GM19372 (cell line): Measurements from ENCODE around the gene TOGARAM1.
"Not testable (repeated sequence)": the region's sequence is repeated elsewhere in the genome, so short reads cannot be mapped to it uniquely, and the experiment has no call there.

Source experiments
- ATAC-seq: cut with Tn5 transposase; IDR thresholded peaks from one replicate; pipeline ENCODE4 v1.9.1; 2021; ENCODE audit warnings: mild to moderate bottlenecking, low read depth, moderate library complexity; ENCODE audit not compliant: unreplicated experiment

Gene TOGARAM1

GRCh38 chr14:45034730-45035129 lies 72.7 kb downstream of the TOGARAM1 start:
- ATAC-seq = no peak

- ATAC-seq = no peak
Observed at GRCh38 chr14:45038256-45038655, 76.3 kb downstream of the TOGARAM1 start.

- no peak for ATAC-seq
Observed at GRCh38 chr14:45038865-45039264, 76.9 kb downstream of the TOGARAM1 start.

GRCh38 chr14:45039390-45039789 lies 77.4 kb downstream of the TOGARAM1 start:
- ATAC-seq = no peak

- ATAC-seq = no peak
Observed at GRCh38 chr14:45041641-45042040, 79.7 kb downstream of the TOGARAM1 start.

- ATAC-seq = no peak
Observed at GRCh38 chr14:45044638-45045037, 82.6 kb downstream of the TOGARAM1 start.

- ATAC-seq = no peak
Observed at GRCh38 chr14:45048385-45048784, 86.4 kb downstream of the TOGARAM1 start.

- no peak for ATAC-seq
Observed at GRCh38 chr14:45051180-45051579, 89.2 kb downstream of the TOGARAM1 start.

- ATAC-seq = no peak
Observed at GRCh38 chr14:45051896-45052295, 89.9 kb downstream of the TOGARAM1 start.

- no peak for ATAC-seq
Observed at GRCh38 chr14:45057349-45057748, 95.4 kb downstream of the TOGARAM1 start.

- no peak for ATAC-seq
Observed at GRCh38 chr14:45057881-45058364, 95.9 kb downstream of the TOGARAM1 start.

GRCh38 chr14:45060551-45060950 lies 98.6 kb downstream of the TOGARAM1 start:
- no peak for ATAC-seq

- no peak for ATAC-seq
Observed at GRCh38 chr14:45065540-45065939, 103.5 kb downstream of the TOGARAM1 start.

GRCh38 chr14:45065956-45066355 lies 104.0 kb downstream of the TOGARAM1 start:
- ATAC-seq = no peak

GRCh38 chr14:45066667-45067066 lies 104.7 kb downstream of the TOGARAM1 start:
- ATAC-seq = no peak

GRCh38 chr14:45068396-45068795 lies 106.4 kb downstream of the TOGARAM1 start:
- no peak for ATAC-seq

- ATAC-seq = no peak
Observed at GRCh38 chr14:45070215-45070614, 108.2 kb downstream of the TOGARAM1 start.

- ATAC-seq = no peak
Observed at GRCh38 chr14:45072126-45072525, 110.1 kb downstream of the TOGARAM1 start.

GRCh38 chr14:45073231-45073879 lies 111.4 kb downstream of the TOGARAM1 start:
- ATAC-seq = no peak

GRCh38 chr14:45078323-45078722 lies 116.3 kb downstream of the TOGARAM1 start:
- ATAC-seq = no peak

GRCh38 chr14:45080416-45080968 lies 118.5 kb downstream of the TOGARAM1 start:
- ATAC-seq = not testable (repeated sequence)

GRCh38 chr14:45081096-45081495 lies 119.1 kb downstream of the TOGARAM1 start:
- ATAC-seq = not testable (repeated sequence)
